Uterine smooth muscle cell (primary cell): ENCODE data around the gene BET1. TPM values are rescaled to one million over a fixed set of nuclear protein-coding genes. Genes with fewer than 3 reads are reported as not detected.

Experiments used
- total RNA-seq: library from RNA; depleted of rRNA; stranded (reverse); fragments of >200 nt; gene quantifications from 2 replicates; pipeline ENCODE4 v1.2.3, GENCODE V29; 2014

BET1 gene, protein sequence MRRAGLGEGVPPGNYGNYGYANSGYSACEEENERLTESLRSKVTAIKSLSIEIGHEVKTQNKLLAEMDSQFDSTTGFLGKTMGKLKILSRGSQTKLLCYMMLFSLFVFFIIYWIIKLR
- total RNA-seq, result 44.7 and 66.6 TPM in 2 replicates

DNA sequence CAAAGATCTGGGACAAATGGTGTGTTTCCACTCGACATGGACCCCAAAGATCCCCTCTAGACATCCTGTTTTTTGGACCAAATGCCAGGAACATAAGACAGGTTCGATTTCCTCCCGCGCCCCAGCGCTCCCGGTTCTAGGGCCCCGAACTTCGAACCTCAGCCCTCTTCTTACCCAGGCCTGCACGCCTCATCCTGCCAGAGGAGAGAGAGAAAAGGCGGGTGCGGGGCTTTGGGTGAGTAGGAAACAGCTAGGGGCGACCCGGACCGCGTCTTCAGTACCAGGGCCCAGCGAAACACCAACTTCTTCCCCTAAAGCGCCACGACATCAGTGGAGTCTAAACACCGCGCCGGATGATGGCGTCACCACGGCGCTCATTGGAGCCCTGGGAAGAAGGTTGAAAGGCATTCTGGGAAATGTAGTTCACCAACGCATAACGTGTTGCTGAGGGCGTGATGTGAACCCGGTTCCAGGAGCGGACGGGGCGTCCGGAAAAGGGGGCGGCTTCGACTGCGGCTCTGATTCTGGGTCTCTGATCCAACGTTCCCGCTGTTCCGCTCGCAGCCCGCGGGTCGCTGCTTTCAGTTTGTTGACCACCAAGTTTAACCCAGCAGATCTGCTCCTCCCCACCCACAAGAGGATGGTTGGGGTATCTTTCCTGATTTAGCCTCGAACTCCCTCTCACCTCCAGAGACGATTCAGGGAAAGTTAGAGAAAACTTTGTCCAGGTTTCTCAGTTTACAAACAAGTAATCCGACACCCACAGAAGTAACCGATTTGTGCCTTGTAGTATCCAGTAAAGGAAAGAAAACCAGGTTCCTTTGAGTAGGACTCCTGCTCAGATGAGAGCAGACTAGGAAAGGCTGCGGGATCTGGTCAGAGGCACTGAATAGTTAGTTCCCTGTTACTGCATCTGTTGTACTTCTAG, at the start of gene BET1:
Gene BET1, minus strand, starts transcription at position 332 of the 928 bp plus-strand sequence. Its CDS starts 139 bp downstream, at position 193.

Other genes starting within 250 kb of the BET1 start
- gene TFPI2, start 113.6 kb downstream of the BET1 start, total RNA-seq, result 380 and 620 TPM in 2 replicates
- not detected in 2 replicates for gene GNGT1, start 97.8 kb downstream of the BET1 start, total RNA-seq
- gene GNG11, start 82.6 kb downstream of the BET1 start, total RNA-seq, result 63.4 and 106 TPM in 2 replicates